ENCODE data around the gene DDX10. TPM values are rescaled to one million over a fixed set of nuclear protein-coding genes. Genes with fewer than 3 reads are reported as not detected.

DDX10 gene
- polyA plus RNA-seq, 1 of the 3 experiments (the other 2 are of a cell fraction) = 35.8 TPM

DNA sequence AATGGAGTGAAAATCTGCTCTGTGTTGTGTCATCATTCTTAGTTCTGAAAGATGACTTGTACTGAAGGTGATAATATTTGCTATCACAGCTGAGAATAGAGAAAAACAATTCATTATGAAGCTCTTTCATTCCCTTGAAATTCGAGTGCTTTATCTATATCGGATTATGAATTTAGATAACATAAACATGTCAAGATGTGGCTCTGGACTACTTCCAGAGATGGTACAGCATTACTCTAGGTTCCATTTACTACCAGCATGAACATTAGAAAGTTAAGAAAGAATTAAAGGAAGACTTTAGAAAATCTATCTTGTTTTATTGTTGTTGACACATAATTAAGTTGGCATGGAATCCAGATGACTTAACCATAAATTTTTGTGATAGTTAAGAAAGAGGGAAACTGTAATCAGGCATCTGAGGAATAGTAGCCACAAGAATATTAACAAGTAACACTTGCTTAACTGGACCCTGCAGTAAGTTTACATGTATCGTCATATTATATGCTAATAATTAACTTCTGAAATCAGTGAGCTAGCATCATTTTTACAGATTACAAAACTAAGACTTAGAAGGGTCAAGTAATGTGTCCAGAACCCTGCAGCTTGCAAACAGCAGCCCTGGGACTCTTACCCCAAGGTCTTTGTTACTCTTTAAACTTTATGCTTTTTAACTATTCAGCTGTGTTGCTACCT lies 182.6 kb downstream of the DDX10 start (continued):
- TF ChIP-seq, protein P1, sequence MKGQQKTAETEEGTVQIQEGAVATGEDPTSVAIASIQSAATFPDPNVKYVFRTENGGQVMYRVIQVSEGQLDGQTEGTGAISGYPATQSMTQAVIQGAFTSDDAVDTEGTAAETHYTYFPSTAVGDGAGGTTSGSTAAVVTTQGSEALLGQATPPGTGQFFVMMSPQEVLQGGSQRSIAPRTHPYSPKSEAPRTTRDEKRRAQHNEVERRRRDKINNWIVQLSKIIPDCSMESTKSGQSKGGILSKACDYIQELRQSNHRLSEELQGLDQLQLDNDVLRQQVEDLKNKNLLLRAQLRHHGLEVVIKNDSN (IDR thresholded peaks at IDR 0.05; ENCODE audit: borderline replicate concordance, low read depth) = no peak
- TF ChIP-seq, protein P2, sequence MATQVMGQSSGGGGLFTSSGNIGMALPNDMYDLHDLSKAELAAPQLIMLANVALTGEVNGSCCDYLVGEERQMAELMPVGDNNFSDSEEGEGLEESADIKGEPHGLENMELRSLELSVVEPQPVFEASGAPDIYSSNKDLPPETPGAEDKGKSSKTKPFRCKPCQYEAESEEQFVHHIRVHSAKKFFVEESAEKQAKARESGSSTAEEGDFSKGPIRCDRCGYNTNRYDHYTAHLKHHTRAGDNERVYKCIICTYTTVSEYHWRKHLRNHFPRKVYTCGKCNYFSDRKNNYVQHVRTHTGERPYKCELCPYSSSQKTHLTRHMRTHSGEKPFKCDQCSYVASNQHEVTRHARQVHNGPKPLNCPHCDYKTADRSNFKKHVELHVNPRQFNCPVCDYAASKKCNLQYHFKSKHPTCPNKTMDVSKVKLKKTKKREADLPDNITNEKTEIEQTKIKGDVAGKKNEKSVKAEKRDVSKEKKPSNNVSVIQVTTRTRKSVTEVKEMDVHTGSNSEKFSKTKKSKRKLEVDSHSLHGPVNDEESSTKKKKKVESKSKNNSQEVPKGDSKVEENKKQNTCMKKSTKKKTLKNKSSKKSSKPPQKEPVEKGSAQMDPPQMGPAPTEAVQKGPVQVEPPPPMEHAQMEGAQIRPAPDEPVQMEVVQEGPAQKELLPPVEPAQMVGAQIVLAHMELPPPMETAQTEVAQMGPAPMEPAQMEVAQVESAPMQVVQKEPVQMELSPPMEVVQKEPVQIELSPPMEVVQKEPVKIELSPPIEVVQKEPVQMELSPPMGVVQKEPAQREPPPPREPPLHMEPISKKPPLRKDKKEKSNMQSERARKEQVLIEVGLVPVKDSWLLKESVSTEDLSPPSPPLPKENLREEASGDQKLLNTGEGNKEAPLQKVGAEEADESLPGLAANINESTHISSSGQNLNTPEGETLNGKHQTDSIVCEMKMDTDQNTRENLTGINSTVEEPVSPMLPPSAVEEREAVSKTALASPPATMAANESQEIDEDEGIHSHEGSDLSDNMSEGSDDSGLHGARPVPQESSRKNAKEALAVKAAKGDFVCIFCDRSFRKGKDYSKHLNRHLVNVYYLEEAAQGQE (IDR thresholded peaks at IDR 0.05; ENCODE audit: low read depth, low read length) = no peak
- TF ChIP-seq NFIC (IDR thresholded peaks at IDR 0.05; ENCODE audit: borderline replicate concordance) (no peak), RAD21 (IDR thresholded peaks at IDR 0.05; ENCODE audit: low read length) (peak; percentile 11; the same call in 1 of the 2 replicates), TEAD4 (IDR thresholded peaks at IDR 0.05; ENCODE audit: borderline replicate concordance, insufficient read depth) (peak; percentile 59; the same call in 1 of the 2 replicates), MEF2A (IDR thresholded peaks at IDR 0.05; ENCODE audit: borderline replicate concordance, low read depth) (no peak), SMC3 (IDR thresholded peaks at IDR 0.05; ENCODE audit: low read depth, low read length) (no peak), EZH2phosphoT487 (IDR thresholded peaks at IDR 0.05; ENCODE audit: borderline replicate concordance, low read depth) (no peak), FOXJ3 (CRISPR knock-in tag; IDR thresholded peaks at IDR 0.05) (peak; percentile 70; the same call in 1 of the 2 replicates)
- TF ChIP-seq, protein P3, sequence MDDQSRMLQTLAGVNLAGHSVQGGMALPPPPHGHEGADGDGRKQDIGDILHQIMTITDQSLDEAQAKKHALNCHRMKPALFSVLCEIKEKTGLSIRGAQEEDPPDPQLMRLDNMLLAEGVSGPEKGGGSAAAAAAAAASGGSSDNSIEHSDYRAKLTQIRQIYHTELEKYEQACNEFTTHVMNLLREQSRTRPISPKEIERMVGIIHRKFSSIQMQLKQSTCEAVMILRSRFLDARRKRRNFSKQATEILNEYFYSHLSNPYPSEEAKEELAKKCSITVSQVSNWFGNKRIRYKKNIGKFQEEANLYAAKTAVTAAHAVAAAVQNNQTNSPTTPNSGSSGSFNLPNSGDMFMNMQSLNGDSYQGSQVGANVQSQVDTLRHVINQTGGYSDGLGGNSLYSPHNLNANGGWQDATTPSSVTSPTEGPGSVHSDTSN (IDR thresholded peaks at IDR 0.05) = 0 out of 2 replicates have a peak, but pooled peaks have one; percentile 28
- TF ChIP-seq, protein P4, sequence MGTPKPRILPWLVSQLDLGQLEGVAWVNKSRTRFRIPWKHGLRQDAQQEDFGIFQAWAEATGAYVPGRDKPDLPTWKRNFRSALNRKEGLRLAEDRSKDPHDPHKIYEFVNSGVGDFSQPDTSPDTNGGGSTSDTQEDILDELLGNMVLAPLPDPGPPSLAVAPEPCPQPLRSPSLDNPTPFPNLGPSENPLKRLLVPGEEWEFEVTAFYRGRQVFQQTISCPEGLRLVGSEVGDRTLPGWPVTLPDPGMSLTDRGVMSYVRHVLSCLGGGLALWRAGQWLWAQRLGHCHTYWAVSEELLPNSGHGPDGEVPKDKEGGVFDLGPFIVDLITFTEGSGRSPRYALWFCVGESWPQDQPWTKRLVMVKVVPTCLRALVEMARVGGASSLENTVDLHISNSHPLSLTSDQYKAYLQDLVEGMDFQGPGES (IDR thresholded peaks at IDR 0.05; ENCODE audit: low read depth, low read length) = no peak
- TF ChIP-seq, protein P5, sequence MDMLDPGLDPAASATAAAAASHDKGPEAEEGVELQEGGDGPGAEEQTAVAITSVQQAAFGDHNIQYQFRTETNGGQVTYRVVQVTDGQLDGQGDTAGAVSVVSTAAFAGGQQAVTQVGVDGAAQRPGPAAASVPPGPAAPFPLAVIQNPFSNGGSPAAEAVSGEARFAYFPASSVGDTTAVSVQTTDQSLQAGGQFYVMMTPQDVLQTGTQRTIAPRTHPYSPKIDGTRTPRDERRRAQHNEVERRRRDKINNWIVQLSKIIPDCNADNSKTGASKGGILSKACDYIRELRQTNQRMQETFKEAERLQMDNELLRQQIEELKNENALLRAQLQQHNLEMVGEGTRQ (IDR thresholded peaks at IDR 0.05; ENCODE audit: borderline replicate concordance, low read depth, low read length) = no peak
- TF ChIP-seq, protein P6, sequence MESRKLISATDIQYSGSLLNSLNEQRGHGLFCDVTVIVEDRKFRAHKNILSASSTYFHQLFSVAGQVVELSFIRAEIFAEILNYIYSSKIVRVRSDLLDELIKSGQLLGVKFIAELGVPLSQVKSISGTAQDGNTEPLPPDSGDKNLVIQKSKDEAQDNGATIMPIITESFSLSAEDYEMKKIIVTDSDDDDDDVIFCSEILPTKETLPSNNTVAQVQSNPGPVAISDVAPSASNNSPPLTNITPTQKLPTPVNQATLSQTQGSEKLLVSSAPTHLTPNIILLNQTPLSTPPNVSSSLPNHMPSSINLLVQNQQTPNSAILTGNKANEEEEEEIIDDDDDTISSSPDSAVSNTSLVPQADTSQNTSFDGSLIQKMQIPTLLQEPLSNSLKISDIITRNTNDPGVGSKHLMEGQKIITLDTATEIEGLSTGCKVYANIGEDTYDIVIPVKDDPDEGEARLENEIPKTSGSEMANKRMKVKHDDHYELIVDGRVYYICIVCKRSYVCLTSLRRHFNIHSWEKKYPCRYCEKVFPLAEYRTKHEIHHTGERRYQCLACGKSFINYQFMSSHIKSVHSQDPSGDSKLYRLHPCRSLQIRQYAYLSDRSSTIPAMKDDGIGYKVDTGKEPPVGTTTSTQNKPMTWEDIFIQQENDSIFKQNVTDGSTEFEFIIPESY (IDR thresholded peaks at IDR 0.05; ENCODE audit: borderline replicate concordance, low read depth) = 0 out of 2 replicates have a peak, but pooled peaks have one; percentile 18

All from SK-N-SH (cell line).